Superior temporal gyrus (tissue), 1 donor: Measurements from ENCODE around the gene COCH.
"Not testable (repeated sequence)": the region's sequence is repeated elsewhere in the genome, so short reads cannot be mapped to it uniquely, and the experiment has no call there.

Experiments
- DNase-seq: peaks from one replicate; pipeline ENCODE4 v3.0.0-alpha.2; 2016; ENCODE audit errors: extremely low spot score

The COCH gene

GRCh38 chr14:30925254-30925653, 50.9 kb downstream of the COCH start:
- DNase-seq: no peak

DNA sequence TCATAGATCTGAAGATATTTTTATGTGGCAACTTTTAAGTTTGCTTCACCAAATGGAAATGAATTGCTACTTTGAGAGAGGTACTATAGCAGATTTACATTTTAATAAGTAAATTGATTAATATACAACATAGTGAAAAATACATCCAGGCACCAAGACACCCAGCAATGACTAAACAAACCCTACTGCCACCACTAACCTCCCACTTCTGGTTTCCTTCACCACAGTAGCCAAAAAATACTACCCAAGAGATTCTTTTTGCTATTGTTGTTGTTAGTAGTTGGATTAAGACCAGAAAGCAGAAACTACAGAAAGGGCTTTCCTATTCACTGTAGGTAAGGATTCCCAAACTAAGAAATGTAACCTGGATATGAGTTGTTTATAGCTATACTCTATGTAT, 54.1 kb downstream of the COCH start:
- no peak for DNase-seq

DNA sequence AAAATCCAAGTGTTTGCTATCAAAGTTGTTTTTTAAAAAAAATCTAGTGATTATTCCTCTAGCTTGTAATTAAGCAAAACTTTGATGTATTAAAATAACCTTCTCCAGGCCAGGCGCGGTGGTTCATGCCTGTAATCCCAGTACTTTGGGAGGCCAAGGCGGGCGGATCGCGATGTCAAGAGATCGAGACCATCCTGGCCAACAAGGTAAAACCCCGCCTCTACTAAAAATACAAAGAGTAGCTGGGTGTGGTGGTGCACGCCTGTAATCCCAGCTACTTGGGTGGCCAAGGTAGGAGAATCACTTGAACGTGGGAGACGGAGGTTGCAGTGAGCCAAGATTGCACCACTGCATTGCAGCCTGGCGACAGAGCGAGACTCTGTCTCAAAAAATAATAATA, 59.6 kb downstream of the COCH start:
- DNase-seq: not testable (repeated sequence)

DNA sequence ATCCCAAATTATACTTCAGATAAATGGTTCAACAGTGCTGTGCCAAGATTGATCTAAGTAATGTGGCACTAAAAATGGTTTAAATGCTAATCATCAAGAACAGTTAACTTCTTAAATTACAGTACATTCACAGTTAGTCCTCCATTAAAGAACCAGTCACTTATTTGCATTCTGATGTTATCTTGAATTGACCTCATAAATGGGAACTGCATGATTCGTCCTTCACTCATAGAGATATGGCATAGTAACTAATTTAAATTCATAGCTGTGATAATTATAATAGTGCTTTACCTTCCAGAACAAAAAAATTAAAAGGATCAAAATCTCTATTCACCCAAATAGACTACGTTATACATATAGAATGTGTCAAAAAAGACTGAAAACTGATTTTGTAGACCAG, 61.1 kb downstream of the COCH start:
- no peak for DNase-seq

- no peak for DNase-seq
Measured at GRCh38 chr14:30938617-30939016, 64.3 kb downstream of the COCH start.
